GM23338 (cell line): Measurements from ENCODE around the gene NELFE. TPM values are rescaled to one million over a fixed set of nuclear protein-coding genes. Genes with fewer than 3 reads are reported as not detected.
"Not testable (repeated sequence)": the region's sequence is repeated elsewhere in the genome, so short reads cannot be mapped to it uniquely, and the experiment has no call there.

Experiments
- ATAC-seq: fragments of 200-7000 bp; cut with Tn5 transposase; 3 replicates; pipeline ENCODE4 v1.9.1; 2020
- DNase-seq: peaks from one replicate; pipeline ENCODE4 v3.0.0-alpha.2; 2015; ENCODE audit warnings: low spot score
- H2AFZ ChIP-seq: fragments of 200-600 bp; sonication (generic); 2 replicates; pipeline ENCODE4 v1.8.0; 2016; ENCODE audit warnings: antibody characterized with exemption, mild to moderate bottlenecking, moderate library complexity
- H3F3A ChIP-seq: fragments of 200-600 bp; sonication (generic); replicated peaks from 2 replicates; pipeline ENCODE4 v1.8.0; 2017; ENCODE audit warnings: antibody characterized with exemption, mixed run types, low read depth
- H3K27ac ChIP-seq: fragments of 200-600 bp; sonication (generic); 2 replicates; pipeline ENCODE4 v1.6.1; 2016; ENCODE audit warnings: low read depth
- H3K27me3 ChIP-seq: fragments of 200-600 bp; sonication (generic); 2 replicates; pipeline ENCODE4 v1.8.0; 2016; ENCODE audit warnings: mild to moderate bottlenecking, mixed run types, moderate library complexity; ENCODE audit not compliant: insufficient read depth
- H3K36me3 ChIP-seq: fragments of 200-600 bp; sonication (generic); 2 replicates; pipeline ENCODE4 v1.8.0; 2016; ENCODE audit warnings: mild to moderate bottlenecking; ENCODE audit not compliant: insufficient read depth
- H3K4me1 ChIP-seq: fragments of 200-600 bp; sonication (generic); 2 replicates; pipeline ENCODE4 v1.8.0; 2016; ENCODE audit warnings: mild to moderate bottlenecking, moderate library complexity; ENCODE audit not compliant: insufficient read depth
- H3K4me2 ChIP-seq: fragments of 200-600 bp; sonication (generic); 2 replicates; pipeline ENCODE4 v1.7.1; 2017; ENCODE audit warnings: mixed run types
- H3K4me3 ChIP-seq: fragments of 200-600 bp; sonication (generic); 2 replicates; pipeline ENCODE4 v1.6.1; 2016; ENCODE audit warnings: mixed run types
- H3K79me2 ChIP-seq: fragments of 200-600 bp; sonication (generic); replicated peaks from 2 replicates; pipeline ENCODE4 v1.8.0; 2017; ENCODE audit warnings: mild to moderate bottlenecking; ENCODE audit not compliant: insufficient read depth
- H3K9me2 ChIP-seq: fragments of 200-600 bp; sonication (generic); 2 replicates; pipeline ENCODE4 v1.8.0; 2017; ENCODE audit not compliant: insufficient read depth
- H4K20me1 ChIP-seq: fragments of 200-600 bp; sonication (generic); replicated peaks from 2 replicates; pipeline ENCODE4 v1.8.0; 2017; ENCODE audit warnings: mild to moderate bottlenecking; ENCODE audit not compliant: insufficient read depth
- H3K27ac Mint-ChIP-seq: 2 replicates; pipeline ENCODE4 v1.8.0; 2020; ENCODE audit warnings: inconsistent platforms, mild to moderate bottlenecking, moderate library complexity, mixed read lengths
- H3K27me3 Mint-ChIP-seq: 3 replicates; pipeline ENCODE4 v1.8.0; 2022; ENCODE audit warnings: low read depth, mild to moderate bottlenecking, moderate library complexity, mixed read lengths, inconsistent platforms; ENCODE audit not compliant: insufficient read depth, poor library complexity
- H3K36me3 Mint-ChIP-seq: 3 replicates; pipeline ENCODE4 v1.8.0; 2021; ENCODE audit warnings: low read depth, mild to moderate bottlenecking, inconsistent platforms, moderate library complexity, mixed read lengths
- H3K4me1 Mint-ChIP-seq: 3 replicates; pipeline ENCODE4 v1.8.0; 2020; ENCODE audit warnings: mild to moderate bottlenecking, inconsistent platforms, mixed read lengths
- H3K4me3 Mint-ChIP-seq: 3 replicates; pipeline ENCODE4 v1.8.0; 2021; ENCODE audit warnings: moderate library complexity, mild to moderate bottlenecking, inconsistent platforms, mixed read lengths
- H3K9me3 Mint-ChIP-seq: 3 replicates; pipeline ENCODE4 v1.8.0; 2020; ENCODE audit warnings: moderate library complexity, mild to moderate bottlenecking, inconsistent platforms, mixed read lengths
- CREB1 ChIP-seq: fragments of 250-450 bp; sonication (Bioruptor Pico); IDR thresholded peaks from 2 replicates; pipeline ENCODE4 v1.5.0; 2020; ENCODE audit warnings: low read depth, mild to moderate bottlenecking, moderate library complexity
- ETS1 ChIP-seq: IDR thresholded peaks from 2 replicates; pipeline ENCODE4 v1.6.1; 2016; ENCODE audit warnings: antibody characterized with exemption
- POLR2AphosphoS5 ChIP-seq: IDR thresholded peaks from 2 replicates; pipeline ENCODE4 v1.6.1; 2016; ENCODE audit warnings: antibody characterized with exemption, low read depth
- STAT1 ChIP-seq: IDR thresholded peaks from one replicate; pipeline ENCODE4 v1.6.1; 2016; ENCODE audit warnings: antibody characterized with exemption; ENCODE audit not compliant: unreplicated experiment
- ZNF114 ChIP-seq: fragments of 250-450 bp; sonication (Bioruptor Pico); IDR thresholded peaks from 2 replicates; pipeline ENCODE4 v1.5.0; 2020; ENCODE audit warnings: mild to moderate bottlenecking, moderate library complexity
- long read RNA-seq: library from polyadenylated mRNA; unstranded; transcript quantifications from one replicate; pipeline ENCODE4 v2.0.0, GENCODE V29; 2020; ENCODE audit not compliant: unreplicated experiment
- polyA plus RNA-seq: library from polyadenylated mRNA; unstranded; fragments of >200 nt; fragmentation: Nextera tagmentation; extraction: Ambion mirVana; gene quantifications from 2 replicates; pipeline ENCODE4 v1.2.1, GENCODE V29; 2016
- total RNA-seq: library from RNA; depleted of rRNA; stranded (reverse); fragments of >200 nt; shearing (Covaris generic); gene quantifications from 2 replicates; pipeline ENCODE4 v1.2.3, GENCODE V29; 2014; rRNA removed
- TF ChIP-seq, protein P1 (sequence below): fragments of 250-450 bp; sonication (Bioruptor Pico); IDR thresholded peaks from 2 replicates; pipeline ENCODE4 v1.5.0; 2020; ENCODE audit warnings: mild to moderate bottlenecking, moderate library complexity

NELFE gene, protein sequence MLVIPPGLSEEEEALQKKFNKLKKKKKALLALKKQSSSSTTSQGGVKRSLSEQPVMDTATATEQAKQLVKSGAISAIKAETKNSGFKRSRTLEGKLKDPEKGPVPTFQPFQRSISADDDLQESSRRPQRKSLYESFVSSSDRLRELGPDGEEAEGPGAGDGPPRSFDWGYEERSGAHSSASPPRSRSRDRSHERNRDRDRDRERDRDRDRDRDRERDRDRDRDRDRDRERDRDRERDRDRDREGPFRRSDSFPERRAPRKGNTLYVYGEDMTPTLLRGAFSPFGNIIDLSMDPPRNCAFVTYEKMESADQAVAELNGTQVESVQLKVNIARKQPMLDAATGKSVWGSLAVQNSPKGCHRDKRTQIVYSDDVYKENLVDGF
- 64.0 and 69.0 TPM in 2 replicates for total RNA-seq
- 86.0 and 93.4 TPM in 2 replicates for polyA plus RNA-seq
- long read RNA-seq, transcript NELFE-202 (11 exons, 1,584 nt): major isoform, 107 of 133 reads
- long read RNA-seq, partial matches to known transcripts: 6 of 133 reads
- long read RNA-seq, other reads (novel, unspliced or antisense): 19 of 133 reads

- peak within 1 kb of the TSS; percentile 98 for H3K4me3 Mint-ChIP-seq
- Histone ChIP-seq H2AFZ (peak within 1 kb of the TSS; percentile 92), H3K27me3 (no peaks in the 10 kb centered on the region), H3K4me1 (peaks cover 15% of the 10 kb centered on the region; the same call in 1 of the 2 replicates), H3K4me3 (peak within 1 kb of the TSS; percentile 95), H3K36me3 (peaks cover 18% of the 10 kb centered on the region), H3F3A (no peaks in the 10 kb centered on the region), H3K79me2 (peaks cover 28% of the 10 kb centered on the region), H3K4me2 (peak within 1 kb of the TSS; percentile 93), H3K27ac (peak within 1 kb of the TSS; percentile 61; the same call in 1 of the 2 replicates), H3K9me2 (no peaks in the 10 kb centered on the region), H4K20me1 (no peaks in the 10 kb centered on the region)
- ATAC-seq (peak; percentile 99), DNase-seq (peak; percentile 99)
- H3K27ac Mint-ChIP-seq: peak within 1 kb of the TSS; percentile 98
- peaks cover 74% of the 10 kb centered on the region for H3K36me3 Mint-ChIP-seq
- H3K27me3 Mint-ChIP-seq: peaks cover 4% of the 10 kb centered on the region
- peaks cover 2% of the 10 kb centered on the region; the same call in 1 of the 3 replicates for H3K9me3 Mint-ChIP-seq
- TF ChIP-seq CREB1 (CRISPR knock-in tag) (peak; percentile 97), ZNF114 (CRISPR knock-in tag) (no peak), ETS1 (peak; percentile 97), STAT1 (no peak), POLR2AphosphoS5 (peak; percentile 74)
- TF ChIP-seq, protein P1, sequence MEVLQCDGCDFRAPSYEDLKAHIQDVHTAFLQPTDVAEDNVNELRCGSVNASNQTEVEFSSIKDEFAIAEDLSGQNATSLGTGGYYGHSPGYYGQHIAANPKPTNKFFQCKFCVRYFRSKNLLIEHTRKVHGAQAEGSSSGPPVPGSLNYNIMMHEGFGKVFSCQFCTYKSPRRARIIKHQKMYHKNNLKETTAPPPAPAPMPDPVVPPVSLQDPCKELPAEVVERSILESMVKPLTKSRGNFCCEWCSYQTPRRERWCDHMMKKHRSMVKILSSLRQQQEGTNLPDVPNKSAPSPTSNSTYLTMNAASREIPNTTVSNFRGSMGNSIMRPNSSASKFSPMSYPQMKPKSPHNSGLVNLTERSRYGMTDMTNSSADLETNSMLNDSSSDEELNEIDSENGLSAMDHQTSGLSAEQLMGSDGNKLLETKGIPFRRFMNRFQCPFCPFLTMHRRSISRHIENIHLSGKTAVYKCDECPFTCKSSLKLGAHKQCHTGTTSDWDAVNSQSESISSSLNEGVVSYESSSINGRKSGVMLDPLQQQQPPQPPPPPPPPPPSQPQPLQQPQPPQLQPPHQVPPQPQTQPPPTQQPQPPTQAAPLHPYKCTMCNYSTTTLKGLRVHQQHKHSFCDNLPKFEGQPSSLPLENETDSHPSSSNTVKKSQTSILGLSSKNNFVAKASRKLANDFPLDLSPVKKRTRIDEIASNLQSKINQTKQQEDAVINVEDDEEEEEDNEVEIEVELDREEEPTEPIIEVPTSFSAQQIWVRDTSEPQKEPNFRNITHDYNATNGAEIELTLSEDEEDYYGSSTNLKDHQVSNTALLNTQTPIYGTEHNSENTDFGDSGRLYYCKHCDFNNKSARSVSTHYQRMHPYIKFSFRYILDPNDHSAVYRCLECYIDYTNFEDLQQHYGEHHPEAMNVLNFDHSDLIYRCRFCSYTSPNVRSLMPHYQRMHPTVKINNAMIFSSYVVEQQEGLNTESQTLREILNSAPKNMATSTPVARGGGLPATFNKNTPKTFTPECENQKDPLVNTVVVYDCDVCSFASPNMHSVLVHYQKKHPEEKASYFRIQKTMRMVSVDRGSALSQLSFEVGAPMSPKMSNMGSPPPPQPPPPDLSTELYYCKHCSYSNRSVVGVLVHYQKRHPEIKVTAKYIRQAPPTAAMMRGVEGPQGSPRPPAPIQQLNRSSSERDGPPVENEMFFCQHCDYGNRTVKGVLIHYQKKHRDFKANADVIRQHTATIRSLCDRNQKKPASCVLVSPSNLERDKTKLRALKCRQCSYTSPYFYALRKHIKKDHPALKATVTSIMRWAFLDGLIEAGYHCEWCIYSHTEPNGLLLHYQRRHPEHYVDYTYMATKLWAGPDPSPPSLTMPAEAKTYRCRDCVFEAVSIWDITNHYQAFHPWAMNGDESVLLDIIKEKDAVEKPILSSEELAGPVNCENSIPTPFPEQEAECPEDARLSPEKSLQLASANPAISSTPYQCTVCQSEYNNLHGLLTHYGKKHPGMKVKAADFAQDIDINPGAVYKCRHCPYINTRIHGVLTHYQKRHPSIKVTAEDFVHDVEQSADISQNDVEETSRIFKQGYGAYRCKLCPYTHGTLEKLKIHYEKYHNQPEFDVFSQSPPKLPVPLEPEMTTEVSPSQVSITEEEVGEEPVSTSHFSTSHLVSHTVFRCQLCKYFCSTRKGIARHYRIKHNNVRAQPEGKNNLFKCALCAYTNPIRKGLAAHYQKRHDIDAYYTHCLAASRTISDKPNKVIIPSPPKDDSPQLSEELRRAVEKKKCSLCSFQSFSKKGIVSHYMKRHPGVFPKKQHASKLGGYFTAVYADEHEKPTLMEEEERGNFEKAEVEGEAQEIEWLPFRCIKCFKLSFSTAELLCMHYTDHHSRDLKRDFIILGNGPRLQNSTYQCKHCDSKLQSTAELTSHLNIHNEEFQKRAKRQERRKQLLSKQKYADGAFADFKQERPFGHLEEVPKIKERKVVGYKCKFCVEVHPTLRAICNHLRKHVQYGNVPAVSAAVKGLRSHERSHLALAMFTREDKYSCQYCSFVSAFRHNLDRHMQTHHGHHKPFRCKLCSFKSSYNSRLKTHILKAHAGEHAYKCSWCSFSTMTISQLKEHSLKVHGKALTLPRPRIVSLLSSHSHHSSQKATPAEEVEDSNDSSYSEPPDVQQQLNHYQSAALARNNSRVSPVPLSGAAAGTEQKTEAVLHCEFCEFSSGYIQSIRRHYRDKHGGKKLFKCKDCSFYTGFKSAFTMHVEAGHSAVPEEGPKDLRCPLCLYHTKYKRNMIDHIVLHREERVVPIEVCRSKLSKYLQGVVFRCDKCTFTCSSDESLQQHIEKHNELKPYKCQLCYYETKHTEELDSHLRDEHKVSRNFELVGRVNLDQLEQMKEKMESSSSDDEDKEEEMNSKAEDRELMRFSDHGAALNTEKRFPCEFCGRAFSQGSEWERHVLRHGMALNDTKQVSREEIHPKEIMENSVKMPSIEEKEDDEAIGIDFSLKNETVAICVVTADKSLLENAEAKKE: no peak
- peaks cover 12% of the 10 kb centered on the region for H3K4me1 Mint-ChIP-seq
These were observed at the start of gene NELFE, which contains the start of gene SKIC2 for GRCh38 chr6:31958741-31959739. Gene NELFE (minus strand): TSS chr6:31958971. CDS start chr6:31958446, 525 bp downstream. Gene SKIC2 (plus strand): TSS chr6:31959175. CDS start chr6:31959193, 18 bp downstream.

GRCh38 chr6:32008037-32008436 is 49.3 kb upstream of the NELFE start:
- H3K4me1 ChIP-seq, H3K79me2 ChIP-seq, H3K4me3 ChIP-seq, H3K36me3 ChIP-seq, H3K27me3 ChIP-seq, DNase-seq, H3K9me2 ChIP-seq, H4K20me1 ChIP-seq, H3K36me3 Mint-ChIP-seq, H3K27ac ChIP-seq, H3F3A ChIP-seq, H3K9me3 Mint-ChIP-seq, H3K4me1 Mint-ChIP-seq, H3K4me3 Mint-ChIP-seq, H3K27ac Mint-ChIP-seq, H2AFZ ChIP-seq, H3K27me3 Mint-ChIP-seq, H3K4me2 ChIP-seq: not testable (repeated sequence)
- peak; percentile 56 for ATAC-seq

DNA sequence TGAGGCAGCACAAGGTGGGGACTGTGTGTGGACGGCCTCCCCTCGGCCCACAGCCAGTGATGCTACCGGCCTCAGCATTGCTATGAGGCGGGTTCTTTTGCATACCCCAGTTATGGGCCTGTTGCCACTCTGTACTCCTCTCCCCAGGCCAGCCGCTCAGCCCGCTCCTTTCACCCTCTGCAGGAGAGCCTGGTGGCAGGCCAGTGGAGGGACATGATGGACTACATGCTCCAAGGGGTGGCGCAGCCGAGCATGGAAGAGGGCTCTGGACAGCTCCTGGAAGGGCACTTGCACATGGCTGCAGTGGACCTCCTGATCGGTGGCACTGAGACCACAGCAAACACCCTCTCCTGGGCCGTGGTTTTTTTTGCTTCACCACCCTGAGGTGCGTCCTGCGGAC is 48.3 kb upstream of the NELFE start:
- not testable (repeated sequence) for H3K4me1 Mint-ChIP-seq, H3K27ac ChIP-seq, H4K20me1 ChIP-seq, H3K4me2 ChIP-seq, H3K27me3 ChIP-seq, H3K27ac Mint-ChIP-seq, ATAC-seq, H3K36me3 Mint-ChIP-seq, H3K4me3 ChIP-seq, H3F3A ChIP-seq, H3K4me3 Mint-ChIP-seq, H3K36me3 ChIP-seq, H3K9me3 Mint-ChIP-seq, H3K27me3 Mint-ChIP-seq, DNase-seq, H3K9me2 ChIP-seq, H2AFZ ChIP-seq, H3K4me1 ChIP-seq, H3K79me2 ChIP-seq
